ENCODE results near the gene SOX12.

Gene SOX12

GRCh38 chr20:325045-325888 is at the start of gene SOX12:
SOX12 (plus strand) TSS chr20:325552; CDS start chr20:325925, 373 bp downstream.
- DNase-seq = peak; percentile 92

- no peak for DNase-seq
Observed at GRCh38 chr20:275791-276190, 49.6 kb upstream of the SOX12 start.

GRCh38 chr20:276620-277495 is 48.5 kb upstream of the SOX12 start:
- DNase-seq = no peak

GRCh38 chr20:277496-277781 is 47.9 kb upstream of the SOX12 start:
- DNase-seq = no peak

- no peak for DNase-seq
Observed at GRCh38 chr20:278181-278580, 47.2 kb upstream of the SOX12 start.

GRCh38 chr20:278607-279571 is 46.5 kb upstream of the SOX12 start:
- peak; percentile 35 for DNase-seq

- no peak for DNase-seq
Observed at GRCh38 chr20:284172-284571, 41.2 kb upstream of the SOX12 start.

GRCh38 chr20:286508-286907 is 38.8 kb upstream of the SOX12 start:
- DNase-seq = no peak

- DNase-seq = no peak
Observed at GRCh38 chr20:288956-289692, 36.2 kb upstream of the SOX12 start.

- DNase-seq = no peak
Observed at GRCh38 chr20:289693-290083, 35.7 kb upstream of the SOX12 start.

- DNase-seq = peak; percentile 87
Observed at GRCh38 chr20:290084-290831, 35.1 kb upstream of the SOX12 start, which contains the start of gene C20orf96. C20orf96 (minus strand) TSS chr20:290750; CDS start chr20:290610, 140 bp downstream.

GRCh38 chr20:294602-295001 is 30.8 kb upstream of the SOX12 start:
- DNase-seq = no peak

GRCh38 chr20:295804-296203 is 29.5 kb upstream of the SOX12 start:
- no peak for DNase-seq

GRCh38 chr20:297098-297924 is 28.0 kb upstream of the SOX12 start, which contains the start of gene ZCCHC3:
ZCCHC3 (plus strand) TSS chr20:297570; CDS start chr20:297587, 17 bp downstream.
- peak; percentile 77 for DNase-seq

- DNase-seq = peak; percentile 46
Observed at GRCh38 chr20:297925-298775, 27.2 kb upstream of the SOX12 start.

- peak; percentile 4 for DNase-seq
Observed at GRCh38 chr20:298776-299391, 26.5 kb upstream of the SOX12 start.

GRCh38 chr20:300345-300990 is 24.9 kb upstream of the SOX12 start:
- DNase-seq = no peak

All from CD4-positive, alpha-beta T cell treated with Interleukin-4 for 4 hours (primary cell).